Right lobe of liver (tissue), 6 donors: ENCODE data around the gene RABL6. TPM values are rescaled to one million over a fixed set of nuclear protein-coding genes. Genes with fewer than 3 reads are reported as not detected.

Source experiments
- ATAC-seq, 4 donors: fragments of 200-7000 bp; cut with Tn5 transposase; one replicate each; pipeline ENCODE4 v1.9.1; 2020; ENCODE audit warnings: mild to moderate bottlenecking in 4 of 4, moderate library complexity in 4 of 4
- DNase-seq, 3 donors: peaks; one replicate each; pipeline ENCODE4 v3.0.0-alpha.2; 2020
- H3K27ac ChIP-seq, 3 donors: fragments of 200-600 bp; one replicate each; pipeline ENCODE4 v1.8.0; 2022
- H3K27me3 ChIP-seq, 2 donors: fragments of 200-600 bp; one replicate each; pipeline ENCODE4 v1.8.0; 2022
- H3K36me3 ChIP-seq, 4 donors: fragments of 200-600 bp; sonication (generic) in 1 of 4; one replicate each; pipeline versions ENCODE4 v1.5.1 to v1.8.0; 2017 to 2022; ENCODE audit warnings: control low read depth in 1 of 4
- H3K4me1 ChIP-seq, 4 donors: fragments of 200-600 bp; sonication (generic) in 1 of 4; one replicate each; pipeline versions ENCODE4 v1.5.1 to v1.8.0; 2017 to 2022; ENCODE audit warnings: control low read depth in 1 of 4
- H3K4me3 ChIP-seq, 3 donors: fragments of 200-600 bp; one replicate each; pipeline ENCODE4 v1.8.0; 2022
- H3K9me3 ChIP-seq, 4 donors: fragments of 200-600 bp; sonication (generic) in 1 of 4; one replicate each; pipeline versions ENCODE4 v1.5.1 to v1.8.0; 2017 to 2022; ENCODE audit warnings: control low read depth in 1 of 4
- CTCF ChIP-seq, 4 donors: fragments of 200-600 bp in 3 of 4; fragments of 450-650 bp in 1 of 4; IDR thresholded peaks; one replicate each; pipeline versions ENCODE4 v1.5.1 to v1.8.0; 2016 to 2022; ENCODE audit warnings: antibody characterized with exemption in 4 of 4, mild to moderate bottlenecking in 2 of 4
- POLR2A ChIP-seq: fragments of 450-650 bp; IDR thresholded peaks from one replicate; pipeline ENCODE4 v1.6.1; 2017; ENCODE audit warnings: antibody characterized with exemption, mild to moderate bottlenecking
- WGBS: methylation state at CpG from one replicate; pipeline ENCODE4 v1.1.6; 2018; ENCODE audit warnings: low coverage, low lambda C conversion rate; ENCODE audit not compliant: insufficient coverage; ENCODE audit errors: missing lambda C conversion rate; 5-methylcytosine and 5-hydroxymethylcytosine counted together
- intact Hi-C, 2 donors: fragments of 100-400 bp; cut with DNase I; formaldehyde crosslinking; loops; one replicate each; pipeline versions ENCODE4 v1.11.2 to v1.14.1; 2022
- total RNA-seq, 6 experiments: library from RNA; depleted of rRNA in 2 of 6; stranded (reverse); fragments of >200 nt in 2 of 6; fragmentation: NEBNext Ultra II Directional in 3 of 6; extraction: Animal tissue kit (Norgen Biotek cat#: 25700) in 3 of 6; gene quantifications; one replicate each; pipeline versions ENCODE4 v1.1.0 to v1.2.4, GENCODE V29; 2016 to 2023
- donor health status: DM: no; HTN: yes; CAD: no.
- donor health status: DM: no; HTN: no; CAD: no.
- donor health status: DM: no; HTN: no; CAD: no.
- donor health status: DM: no; HTN: yes; CAD: no.
- donor health status: DM: no; HTN: yes; CAD: no.

Gene RABL6
- total RNA-seq, 6 experiments from 2014 or later, result 8.0 to 14.8 (median 12.4) TPM

- DNase-seq (peak in 1 of 3 donors; percentile 49), ATAC-seq (peak; percentile 33 to 55 (median 38))
- no peaks in the 10 kb centered on the region for H3K27me3 ChIP-seq
- H3K4me3 ChIP-seq, result peak overlapping the region in 2 of 3 donors; percentile 9 to 26
- peaks cover 0 to 18% (median 0%) of the 10 kb centered on the region in 4 donors for H3K36me3 ChIP-seq
- no peaks in the 10 kb centered on the region for H3K9me3 ChIP-seq
- TF ChIP-seq CTCF (IDR thresholded peaks at IDR 0.05) (no peak), POLR2A (no peak)
- H3K27ac ChIP-seq, result peak overlapping the region in 1 of 3 donors; percentile 10
- no peaks in the 10 kb centered on the region for H3K4me1 ChIP-seq
- intact Hi-C loops, result no loop called here
- WGBS, result 79% methylated on average over 16 of the region's 83 CpGs
Observed at GRCh38 chr9:136820971-136821825, 13.4 kb downstream of the RABL6 start.

- H3K4me3 ChIP-seq, result peak overlapping the region in 2 of 3 donors; percentile 9 to 26
- H3K27ac ChIP-seq, result no peak overlapping the region
- no peaks in the 10 kb centered on the region for H3K9me3 ChIP-seq
- H3K36me3 ChIP-seq, result peaks cover 0 to 23% (median 0%) of the 10 kb centered on the region in 4 donors
- ATAC-seq (peak in 1 of 4 donors; percentile 5), DNase-seq (peak in 2 of 3 donors; percentile 40 to 45)
- WGBS, result 83% methylated on average over 19 of the region's 42 CpGs
- no peaks in the 10 kb centered on the region for H3K4me1 ChIP-seq
- H3K27me3 ChIP-seq, result no peaks in the 10 kb centered on the region
- intact Hi-C loops, result no loop called here
- TF ChIP-seq POLR2A, result no peak
- TF ChIP-seq CTCF (IDR thresholded peaks at IDR 0.05), result no peak
Observed at GRCh38 chr9:136821826-136822544, 14.2 kb downstream of the RABL6 start.

- Histone ChIP-seq H3K9me3 (no peaks in the 10 kb centered on the region), H3K4me3 (no peak overlapping the region), H3K27ac (no peak overlapping the region), H3K27me3 (no peaks in the 10 kb centered on the region), H3K36me3 (peaks cover 0 to 23% (median 0%) of the 10 kb centered on the region in 4 donors), H3K4me1 (no peaks in the 10 kb centered on the region)
- intact Hi-C loops, result no loop called here
- no peak for TF ChIP-seq POLR2A
- TF ChIP-seq CTCF (IDR thresholded peaks at IDR 0.05), result no peak
- WGBS, result 98% methylated on average over 7 of the region's 30 CpGs
- peak in 1 of 3 donors; percentile 51 for DNase-seq
- no peak for ATAC-seq
Observed at GRCh38 chr9:136823136-136824046, 15.6 kb downstream of the RABL6 start.
